Glutamatergic neuron (in vitro differentiated cells): Measurements from ENCODE around the gene HK1. TPM values are rescaled to one million over a fixed set of nuclear protein-coding genes. Genes with fewer than 3 reads are reported as not detected.
A peak's percentile ranks its signal among the peaks of the same experiment; 100 is the strongest.
"Not testable (repeated sequence)": the region's sequence is repeated elsewhere in the genome, so short reads cannot be mapped to it uniquely, and the experiment has no call there.

Experiments
- DNase-seq: peaks from one replicate; pipeline ENCODE4 v3.0.0; 2022
- H3K27ac Mint-ChIP-seq: one replicate; pipeline ENCODE4 v1.8.0; 2020; ENCODE audit warnings: mild to moderate bottlenecking, mixed read lengths, inconsistent platforms; ENCODE audit not compliant: unreplicated experiment
- H3K27me3 Mint-ChIP-seq: one replicate; pipeline ENCODE4 v1.8.0; 2020; ENCODE audit warnings: mild to moderate bottlenecking, moderate library complexity, mixed read lengths, inconsistent platforms; ENCODE audit not compliant: unreplicated experiment
- H3K36me3 Mint-ChIP-seq: one replicate; pipeline ENCODE4 v1.8.0; 2020; ENCODE audit warnings: mild to moderate bottlenecking, mixed read lengths, inconsistent platforms; ENCODE audit not compliant: unreplicated experiment
- H3K4me1 Mint-ChIP-seq: one replicate; pipeline ENCODE4 v1.8.0; 2020; ENCODE audit warnings: mild to moderate bottlenecking, low read depth, mixed read lengths, inconsistent platforms; ENCODE audit not compliant: unreplicated experiment
- H3K4me3 Mint-ChIP-seq: one replicate; pipeline ENCODE4 v1.8.0; 2020; ENCODE audit warnings: mild to moderate bottlenecking, mixed read lengths, inconsistent platforms; ENCODE audit not compliant: unreplicated experiment
- H3K9me3 Mint-ChIP-seq: one replicate; pipeline ENCODE4 v1.8.0; 2020; ENCODE audit warnings: mild to moderate bottlenecking, moderate library complexity, mixed read lengths, inconsistent platforms; ENCODE audit not compliant: unreplicated experiment
- CTCF ChIP-seq: fragments of 200-600 bp; sonication (generic); IDR thresholded peaks from one replicate; pipeline ENCODE4 v1.5.0; 2021; ENCODE audit not compliant: partially characterized antibody, unreplicated experiment
- total RNA-seq: library from RNA; stranded (reverse); fragmentation: NEBNext Ultra II Directional; extraction: Animal tissue kit (Norgen Biotek cat#: 25700); gene quantifications from one replicate; pipeline ENCODE4 v1.2.1, GENCODE V29; 2021; ENCODE audit not compliant: unreplicated experiment

Gene HK1
- total RNA-seq, 1 donor from 2014 or later: 240 TPM

- H3K9me3 Mint-ChIP-seq: peaks cover 12% of the 10 kb centered on the region
- H3K4me3 Mint-ChIP-seq: peak overlapping the region; percentile 85
- no peak for DNase-seq
- peak overlapping the region; percentile 95 for H3K27ac Mint-ChIP-seq
- H3K27me3 Mint-ChIP-seq: peaks cover 4% of the 10 kb centered on the region
- H3K36me3 Mint-ChIP-seq: peaks cover 6% of the 10 kb centered on the region
- peaks cover 54% of the 10 kb centered on the region for H3K4me1 Mint-ChIP-seq
- no peak for TF ChIP-seq CTCF
Measured at GRCh38 chr10:69326692-69327091, 48.4 kb downstream of the HK1 start.

- H3K4me1 Mint-ChIP-seq: peaks cover 54% of the 10 kb centered on the region
- no peak for TF ChIP-seq CTCF
- peaks cover 12% of the 10 kb centered on the region for H3K9me3 Mint-ChIP-seq
- H3K36me3 Mint-ChIP-seq: peaks cover 6% of the 10 kb centered on the region
- no peak for DNase-seq
- H3K4me3 Mint-ChIP-seq: peak overlapping the region; percentile 28
- H3K27ac Mint-ChIP-seq: peak overlapping the region; percentile 85
- H3K27me3 Mint-ChIP-seq: peaks cover 4% of the 10 kb centered on the region
Measured at GRCh38 chr10:69327463-69328379, 49.4 kb downstream of the HK1 start.

GRCh38 chr10:69328380-69328735 lies 50.1 kb downstream of the HK1 start:
- H3K36me3 Mint-ChIP-seq: peaks cover 6% of the 10 kb centered on the region
- no peak for TF ChIP-seq CTCF
- H3K9me3 Mint-ChIP-seq: peaks cover 12% of the 10 kb centered on the region
- DNase-seq: no peak
- H3K27me3 Mint-ChIP-seq: peaks cover 4% of the 10 kb centered on the region
- peak overlapping the region; percentile 60 for H3K27ac Mint-ChIP-seq
- peaks cover 58% of the 10 kb centered on the region for H3K4me1 Mint-ChIP-seq
- peak overlapping the region; percentile 66 for H3K4me3 Mint-ChIP-seq

GRCh38 chr10:69328888-69329287 lies 50.6 kb downstream of the HK1 start:
- H3K36me3 Mint-ChIP-seq, H3K27me3 Mint-ChIP-seq, DNase-seq: not testable (repeated sequence)
- H3K27ac Mint-ChIP-seq: peak overlapping the region; percentile 60
- peaks cover 12% of the 10 kb centered on the region for H3K9me3 Mint-ChIP-seq
- H3K4me1 Mint-ChIP-seq: peaks cover 59% of the 10 kb centered on the region
- peak overlapping the region; percentile 66 for H3K4me3 Mint-ChIP-seq

- no peak for TF ChIP-seq CTCF
- Mint-ChIP-seq H3K27ac (peak overlapping the region; percentile 70), H3K9me3 (peaks cover 9% of the 10 kb centered on the region), H3K27me3 (peaks cover 8% of the 10 kb centered on the region), H3K36me3 (peaks cover 6% of the 10 kb centered on the region), H3K4me3 (peak overlapping the region; percentile 57), H3K4me1 (peaks cover 62% of the 10 kb centered on the region)
- DNase-seq: no peak
Measured at GRCh38 chr10:69329721-69330178, 51.5 kb downstream of the HK1 start.
